ENCODE measurements around the gene PHACTR1. TPM values are rescaled to one million over a fixed set of nuclear protein-coding genes. Genes with fewer than 3 reads are reported as not detected.
"Not testable (repeated sequence)": the region's sequence is repeated elsewhere in the genome, so short reads cannot be mapped to it uniquely, and the experiment has no call there.

Gene PHACTR1
- total RNA-seq, 2 donors from 2014 or later = 1.3 to 4.3 TPM

- Histone ChIP-seq H3K4me3 (no peak overlapping the region), H3K9me3 (no peaks in the 10 kb centered on the region), H3K36me3 (no peaks in the 10 kb centered on the region), H3K27me3 (replicated peaks; ENCODE audit: insufficient read depth) (no peaks in the 10 kb centered on the region), H3K4me1 (replicated peaks) (no peaks in the 10 kb centered on the region), H3K27ac (no peak overlapping the region)
- TF ChIP-seq POLR2A (IDR thresholded peaks at IDR 0.05) = no peak
- no peak for TF ChIP-seq POLR2AphosphoS5 (IDR thresholded peaks at IDR 0.05)
- TF ChIP-seq CTCF (IDR thresholded peaks at IDR 0.05) = no peak
- WGBS = 93% methylated on average over 4 of the region's 4 CpGs
- no peak for DNase-seq (ENCODE audit: low spot score)
- intact Hi-C loops (cut with DNase I) = no loop called here
These were observed 415.5 kb downstream of the PHACTR1 start for GRCh38 chr6:13131935-13132661.

- H3K4me3 ChIP-seq; H3K27ac ChIP-seq; DNase-seq (ENCODE audit: low spot score); H3K36me3 ChIP-seq; H3K4me1 ChIP-seq (replicated peaks); H3K9me3 ChIP-seq; H3K27me3 ChIP-seq (replicated peaks; ENCODE audit: insufficient read depth); intact Hi-C loops (cut with DNase I): not testable (repeated sequence)
- 97% methylated on average over 19 of the region's 32 CpGs for whole genome bisulfite sequencing
These were observed 417.3 kb downstream of the PHACTR1 start for GRCh38 chr6:13133894-13134293.

GRCh38 chr6:13135152-13135551 lies 418.6 kb downstream of the PHACTR1 start:
- WGBS = 68% methylated on average over 10 of the region's 10 CpGs
- no peaks in the 10 kb centered on the region for H3K9me3 ChIP-seq
- H3K27me3 ChIP-seq (replicated peaks; ENCODE audit: insufficient read depth) = no peaks in the 10 kb centered on the region
- H3K4me1 ChIP-seq (replicated peaks) = no peaks in the 10 kb centered on the region
- DNase-seq (ENCODE audit: low spot score) = no peak
- intact Hi-C loops (cut with DNase I) = no loop called here
- no peak overlapping the region for H3K27ac ChIP-seq
- no peak overlapping the region for H3K4me3 ChIP-seq
- TF ChIP-seq POLR2AphosphoS5 (IDR thresholded peaks at IDR 0.05) (no peak), POLR2A (IDR thresholded peaks at IDR 0.05) (no peak), CTCF (IDR thresholded peaks at IDR 0.05) (no peak)
- no peaks in the 10 kb centered on the region for H3K36me3 ChIP-seq

GRCh38 chr6:13139119-13139518 lies 422.6 kb downstream of the PHACTR1 start:
- DNase-seq (ENCODE audit: low spot score) = no peak
- Histone ChIP-seq H3K9me3 (no peaks in the 10 kb centered on the region), H3K4me1 (replicated peaks) (no peaks in the 10 kb centered on the region), H3K27me3 (replicated peaks; ENCODE audit: insufficient read depth) (no peaks in the 10 kb centered on the region), H3K36me3 (no peaks in the 10 kb centered on the region), H3K4me3 (no peak overlapping the region), H3K27ac (no peak overlapping the region)
- intact Hi-C loops (cut with DNase I) = no loop called here
- TF ChIP-seq CTCF (IDR thresholded peaks at IDR 0.05) (no peak), POLR2AphosphoS5 (IDR thresholded peaks at IDR 0.05) (no peak), POLR2A (IDR thresholded peaks at IDR 0.05) (no peak)
- 88% methylated on average over 2 of the region's 2 CpGs for WGBS

GRCh38 chr6:13140980-13141379 lies 424.4 kb downstream of the PHACTR1 start:
- H3K27me3 ChIP-seq (replicated peaks; ENCODE audit: insufficient read depth) = no peaks in the 10 kb centered on the region
- DNase-seq (ENCODE audit: low spot score) = no peak
- H3K9me3 ChIP-seq = no peaks in the 10 kb centered on the region
- H3K4me3 ChIP-seq = no peak overlapping the region
- intact Hi-C loops (cut with DNase I) = no loop called here
- WGBS = 88% methylated on average over 1 of the region's 1 CpG
- no peak overlapping the region for H3K27ac ChIP-seq
- no peaks in the 10 kb centered on the region for H3K4me1 ChIP-seq (replicated peaks)
- TF ChIP-seq CTCF (IDR thresholded peaks at IDR 0.05) = no peak
- no peak for TF ChIP-seq POLR2A (IDR thresholded peaks at IDR 0.05)
- H3K36me3 ChIP-seq = no peaks in the 10 kb centered on the region

Measured in prostate gland (tissue), 2 donors.